ENCODE data around the gene IQSEC1.

IQSEC1 gene

DNA sequence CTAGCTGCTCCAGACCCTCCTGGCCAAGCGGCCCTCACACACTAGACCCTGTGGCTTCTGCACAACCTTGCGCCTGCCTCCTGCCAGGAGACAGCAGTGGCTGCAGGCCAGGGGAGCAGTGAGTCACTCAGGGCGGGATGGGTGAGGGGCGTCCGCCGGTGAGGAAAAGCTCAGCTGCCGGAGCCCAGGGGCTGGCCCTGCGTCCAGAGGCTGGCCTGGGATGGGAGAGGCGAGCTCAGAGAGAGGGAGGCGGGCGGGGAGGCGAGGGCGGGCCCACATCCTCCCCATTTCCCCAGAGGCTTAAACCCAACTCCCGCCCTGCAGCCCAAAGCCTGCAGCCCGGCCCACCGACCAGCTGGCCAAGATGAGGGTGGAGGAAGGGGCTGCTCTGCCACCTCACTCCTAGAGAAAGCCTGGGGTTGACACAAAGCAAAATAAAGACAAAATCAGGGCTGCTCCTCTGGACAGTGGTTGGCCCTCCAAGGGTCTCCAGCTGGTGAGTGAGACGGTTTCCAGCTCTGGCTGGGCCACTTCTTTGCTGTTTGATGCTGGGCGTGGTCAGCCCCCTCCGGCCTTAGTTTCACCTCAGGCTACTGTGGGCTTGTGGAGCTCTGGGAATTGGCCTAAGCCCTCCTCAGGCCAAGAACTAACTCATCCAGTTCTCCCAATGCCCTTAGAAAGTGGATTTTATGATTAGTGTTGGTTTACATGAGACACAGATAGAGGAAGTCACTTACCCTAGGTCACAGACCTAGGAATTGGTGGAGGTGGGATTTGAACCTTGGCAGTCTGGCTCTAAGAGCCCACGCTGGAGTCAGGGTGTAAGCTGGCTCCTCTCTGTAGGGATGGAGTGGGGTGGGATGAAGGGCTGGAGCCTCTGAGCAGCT is 50.6 kb downstream of the IQSEC1 start:
- no peak for TF ChIP-seq CTCF (IDR thresholded peaks at IDR 0.05; ENCODE audit: low read depth, low read length)
- in situ Hi-C loops (cut with HindIII; ENCODE audit: low sequenced_read_pairs) = no loop called here
- peak; percentile 91 for DNase-seq (ENCODE audit: low read depth, low spot score)
- peak overlapping the region; percentile 27 for H3K4me3 ChIP-seq (ENCODE audit: low read depth, low read length)

DNA sequence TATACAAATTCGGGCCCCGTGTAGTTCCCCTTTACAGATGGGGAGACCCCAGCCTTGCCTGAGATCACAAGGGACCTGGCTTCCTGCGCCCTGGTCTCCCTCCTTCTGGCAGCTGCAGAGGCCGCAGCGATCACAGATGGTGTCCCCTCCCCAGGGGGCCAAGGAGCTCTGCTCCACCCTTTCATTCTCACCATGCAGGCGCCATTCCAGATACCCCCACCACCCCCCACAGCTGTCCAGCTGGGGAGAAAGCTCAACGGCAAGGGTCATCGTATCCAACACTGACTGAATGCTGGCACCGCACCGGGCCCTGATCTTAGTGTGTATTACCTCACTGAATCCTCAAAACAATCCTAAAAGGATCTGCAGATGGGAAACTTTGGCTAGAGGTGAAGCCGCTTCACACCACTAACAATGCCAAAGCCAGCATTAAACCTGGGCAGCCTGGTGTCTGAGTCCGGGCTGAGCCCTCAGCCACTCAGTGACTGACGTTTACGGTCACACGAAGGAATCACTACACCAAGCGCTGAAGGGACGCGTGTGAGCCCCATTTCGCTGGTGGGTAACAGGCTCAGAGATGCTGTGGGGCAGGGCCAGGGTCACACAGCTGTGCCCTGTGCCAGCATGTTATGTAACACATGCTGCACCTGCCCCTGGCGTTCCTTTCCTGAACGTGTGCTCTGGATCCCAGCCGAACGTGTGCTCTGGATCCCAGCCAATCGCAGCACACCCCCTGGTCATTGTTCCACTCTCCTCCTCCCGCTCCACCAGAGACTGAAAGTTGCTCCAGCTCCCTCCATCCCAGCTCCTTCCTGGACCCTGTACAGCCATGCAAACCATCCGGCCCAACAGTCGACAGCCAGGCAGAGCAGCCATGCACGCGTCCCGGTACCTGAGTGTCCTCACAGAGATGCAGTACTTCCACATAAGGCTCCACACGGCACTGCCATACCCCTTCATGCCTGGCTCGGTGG is 51.8 kb downstream of the IQSEC1 start:
- peak overlapping the region; percentile 27 for H3K4me3 ChIP-seq (ENCODE audit: low read depth, low read length)
- no peak for TF ChIP-seq CTCF (IDR thresholded peaks at IDR 0.05; ENCODE audit: low read depth, low read length)
- no peak for DNase-seq (ENCODE audit: low read depth, low spot score)
- in situ Hi-C loops (cut with HindIII; ENCODE audit: low sequenced_read_pairs) = no loop called here

- in situ Hi-C loops (cut with HindIII; ENCODE audit: low sequenced_read_pairs) = no loop called here
- no peak overlapping the region for H3K4me3 ChIP-seq (ENCODE audit: low read depth, low read length)
- no peak for DNase-seq (ENCODE audit: low read depth, low spot score)
- TF ChIP-seq CTCF (IDR thresholded peaks at IDR 0.05; ENCODE audit: low read depth, low read length) = no peak
These were observed 53.0 kb downstream of the IQSEC1 start for GRCh38 chr3:13020159-13020750.

GRCh38 chr3:13019243-13020095 is 53.8 kb downstream of the IQSEC1 start:
- TF ChIP-seq CTCF (IDR thresholded peaks at IDR 0.05; ENCODE audit: low read depth, low read length) = no peak
- peak; percentile 81 for DNase-seq (ENCODE audit: low read depth, low spot score)
- in situ Hi-C loops (cut with HindIII; ENCODE audit: low sequenced_read_pairs) = no loop called here
- H3K4me3 ChIP-seq (ENCODE audit: low read depth, low read length) = peak overlapping the region; percentile 29

DNA sequence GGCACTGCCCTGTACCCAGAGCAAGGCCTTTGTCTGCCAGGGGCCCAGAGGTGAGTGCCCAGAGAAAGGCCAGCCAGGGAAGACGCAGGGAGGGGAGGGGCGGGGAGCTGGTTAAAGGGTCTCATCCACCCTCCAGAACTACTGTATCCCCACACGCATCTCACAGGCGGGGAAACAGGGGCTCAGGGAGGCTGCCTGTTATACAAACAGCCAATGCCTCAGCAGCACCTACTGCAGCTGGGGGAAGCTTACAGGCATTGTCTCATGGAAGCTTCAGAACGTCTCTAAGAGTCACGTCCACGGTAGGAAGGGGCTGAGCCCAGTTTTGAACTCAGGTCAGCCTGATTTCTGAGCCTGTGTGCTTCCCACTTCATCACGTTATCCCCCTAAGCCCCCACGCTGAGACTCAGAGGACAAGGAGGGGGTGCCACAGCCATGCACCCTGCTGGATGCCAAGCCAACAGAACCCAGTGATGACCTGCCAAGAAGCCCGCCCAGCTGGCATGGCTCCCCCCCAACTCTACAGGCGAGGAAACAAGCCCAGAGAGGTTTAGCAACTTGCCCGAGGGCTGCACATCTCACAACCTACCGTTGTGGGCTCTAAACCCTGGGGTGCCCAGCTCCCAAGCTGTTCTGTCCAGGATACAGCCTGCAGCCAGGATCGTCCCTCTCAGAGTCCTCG is 54.5 kb downstream of the IQSEC1 start:
- in situ Hi-C loops (cut with HindIII; ENCODE audit: low sequenced_read_pairs) = no loop called here
- no peak for TF ChIP-seq CTCF (IDR thresholded peaks at IDR 0.05; ENCODE audit: low read depth, low read length)
- H3K4me3 ChIP-seq (ENCODE audit: low read depth, low read length) = peak overlapping the region; percentile 29
- no peak for DNase-seq (ENCODE audit: low read depth, low spot score)

Measured in astrocyte of the spinal cord (primary cell).